GM21737 (cell line): ENCODE results near the gene SPTLC1.

Source experiments
- ATAC-seq: cut with Tn5 transposase; IDR thresholded peaks from one replicate; pipeline ENCODE4 v1.9.1; 2021; ENCODE audit warnings: mild to moderate bottlenecking, moderate library complexity; ENCODE audit not compliant: unreplicated experiment

Gene SPTLC1

DNA sequence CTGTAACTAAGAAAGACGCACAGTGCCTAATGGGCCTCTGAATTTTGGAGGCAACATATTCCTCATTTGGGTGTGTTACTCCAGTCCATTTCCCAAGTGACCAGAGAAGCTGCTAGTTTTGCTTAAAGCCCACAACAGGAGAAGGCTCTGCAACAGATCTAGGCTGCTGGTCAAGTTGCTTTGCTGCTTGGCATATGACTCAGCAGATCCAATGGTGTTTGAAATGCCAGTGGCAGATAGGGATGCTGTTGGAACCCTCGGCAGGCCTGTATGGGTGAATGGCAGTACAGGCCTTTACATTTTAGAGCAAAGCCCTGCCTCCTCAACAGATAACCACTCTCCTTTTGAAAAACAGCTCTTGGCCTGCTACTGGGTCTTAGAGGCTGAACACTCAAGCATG is 129.0 kb downstream of the SPTLC1 start:
- ATAC-seq: no peak

GRCh38 chr9:91985692-91986091 is 129.5 kb downstream of the SPTLC1 start:
- ATAC-seq: no peak
